SK-N-SH treated with all-trans-retinoic acid at 6 μM for 48 hours (cell line): ENCODE measurements around the gene DHX58.

Source experiments
- ATAC-seq: fragments of 200-7000 bp; cut with Tn5 transposase; 3 replicates; pipeline ENCODE4 v1.9.1; 2020; ENCODE audit warnings: mild to moderate bottlenecking, moderate library complexity
- ARNTL ChIP-seq: fragments of 450-650 bp; formaldehyde crosslinking; IDR thresholded peaks from 2 replicates; pipeline ENCODE4 v1.5.0; 2020; ENCODE audit warnings: low read depth, mild to moderate bottlenecking, moderate library complexity, borderline replicate concordance
- BACH2 ChIP-seq: fragments of 250-450 bp; sonication (Bioruptor Pico); IDR thresholded peaks from 2 replicates; pipeline ENCODE4 v1.9.0; 2021; ENCODE audit warnings: mild to moderate bottlenecking, borderline replicate concordance
- CREB5 ChIP-seq: fragments of 250-450 bp; sonication (Bioruptor Pico); IDR thresholded peaks from 2 replicates; pipeline ENCODE4 v1.5.1; 2020; ENCODE audit warnings: low read depth, mild to moderate bottlenecking, moderate library complexity
- CSDC2 ChIP-seq: fragments of 250-450 bp; sonication (Bioruptor Pico); IDR thresholded peaks from 2 replicates; pipeline ENCODE4 v1.5.0; 2020; ENCODE audit warnings: mild to moderate bottlenecking, moderate library complexity
- ESRRG ChIP-seq: fragments of 250-450 bp; sonication (Bioruptor Pico); IDR thresholded peaks from 2 replicates; pipeline ENCODE4 v1.6.1; 2021; ENCODE audit warnings: mild to moderate bottlenecking
- GLIS3 ChIP-seq: fragments of 250-450 bp; sonication (Bioruptor Pico); IDR thresholded peaks from 2 replicates; pipeline ENCODE4 v1.5.0; 2020; ENCODE audit warnings: mild to moderate bottlenecking, moderate library complexity
- ISL1 ChIP-seq: fragments of 250-450 bp; sonication (Bioruptor Pico); IDR thresholded peaks from 2 replicates; pipeline ENCODE4 v2.1.2; 2022; ENCODE audit warnings: mild to moderate bottlenecking, moderate library complexity
- OSR1 ChIP-seq: fragments of 250-450 bp; sonication (Bioruptor Pico); IDR thresholded peaks from 2 replicates; pipeline ENCODE4 v1.8.0; 2022; ENCODE audit warnings: moderate library complexity, mild to moderate bottlenecking, inconsistent platforms
- POU6F1 ChIP-seq: fragments of 250-450 bp; sonication (Bioruptor Pico); IDR thresholded peaks from 2 replicates; pipeline ENCODE4 v1.8.0; 2021; ENCODE audit warnings: low read depth, mild to moderate bottlenecking, moderate library complexity, borderline replicate concordance
- PPARA ChIP-seq: fragments of 250-450 bp; sonication (Bioruptor Pico); IDR thresholded peaks from 2 replicates; pipeline ENCODE4 v1.5.0; 2020; ENCODE audit warnings: mild to moderate bottlenecking, borderline replicate concordance
- RARB ChIP-seq: fragments of 250-450 bp; sonication (Bioruptor Pico); IDR thresholded peaks from 2 replicates; pipeline ENCODE4 v1.8.0; 2021; ENCODE audit warnings: mild to moderate bottlenecking, moderate library complexity
- SNAI2 ChIP-seq: fragments of 250-450 bp; sonication (Bioruptor Pico); IDR thresholded peaks from 2 replicates; pipeline ENCODE4 v1.5.0; 2020; ENCODE audit warnings: mild to moderate bottlenecking, moderate library complexity
- TCF4 ChIP-seq: fragments of 250-450 bp; sonication (Bioruptor Pico); IDR thresholded peaks from 2 replicates; pipeline ENCODE4 v1.8.0; 2021; ENCODE audit warnings: mild to moderate bottlenecking, moderate library complexity, borderline replicate concordance
- TOX ChIP-seq: fragments of 250-450 bp; sonication (Bioruptor Pico); IDR thresholded peaks from 2 replicates; pipeline ENCODE4 v1.8.0; 2021; ENCODE audit warnings: mild to moderate bottlenecking, moderate library complexity, borderline replicate concordance
- ZC3H10 ChIP-seq: fragments of 250-450 bp; sonication (Bioruptor Pico); IDR thresholded peaks from 2 replicates; pipeline ENCODE4 v1.5.1; 2021; ENCODE audit warnings: mild to moderate bottlenecking, moderate library complexity
- ZFP30 ChIP-seq: fragments of 450-650 bp; formaldehyde crosslinking; IDR thresholded peaks from 2 replicates; pipeline ENCODE4 v1.5.0; 2022; ENCODE audit warnings: mild to moderate bottlenecking, moderate library complexity
- ZNF565 ChIP-seq: fragments of 450-650 bp; formaldehyde crosslinking; conservative IDR thresholded peaks from 2 replicates; pipeline ENCODE4 v1.5.0; 2020; ENCODE audit warnings: low read depth, mild to moderate bottlenecking, moderate library complexity
- ZNF8 ChIP-seq: fragments of 450-650 bp; formaldehyde crosslinking; IDR thresholded peaks from 2 replicates; pipeline ENCODE4 v1.5.0; 2020; ENCODE audit warnings: mild to moderate bottlenecking, moderate library complexity
- TF ChIP-seq, protein P1 (sequence below): fragments of 250-450 bp; sonication (Bioruptor Pico); IDR thresholded peaks from 2 replicates; pipeline ENCODE4 v1.8.0; 2020; ENCODE audit warnings: mild to moderate bottlenecking, moderate library complexity, borderline replicate concordance
- TF ChIP-seq, protein P2 (sequence below): fragments of 250-450 bp; sonication (Bioruptor Pico); IDR thresholded peaks from 2 replicates; pipeline ENCODE4 v1.5.0; 2020; ENCODE audit warnings: mild to moderate bottlenecking, moderate library complexity
- TF ChIP-seq, protein P3 (sequence below): fragments of 250-450 bp; sonication (Bioruptor Pico); IDR thresholded peaks from 2 replicates; pipeline ENCODE4 v1.5.1; 2021; ENCODE audit warnings: mild to moderate bottlenecking, moderate library complexity

DHX58 gene

DNA sequence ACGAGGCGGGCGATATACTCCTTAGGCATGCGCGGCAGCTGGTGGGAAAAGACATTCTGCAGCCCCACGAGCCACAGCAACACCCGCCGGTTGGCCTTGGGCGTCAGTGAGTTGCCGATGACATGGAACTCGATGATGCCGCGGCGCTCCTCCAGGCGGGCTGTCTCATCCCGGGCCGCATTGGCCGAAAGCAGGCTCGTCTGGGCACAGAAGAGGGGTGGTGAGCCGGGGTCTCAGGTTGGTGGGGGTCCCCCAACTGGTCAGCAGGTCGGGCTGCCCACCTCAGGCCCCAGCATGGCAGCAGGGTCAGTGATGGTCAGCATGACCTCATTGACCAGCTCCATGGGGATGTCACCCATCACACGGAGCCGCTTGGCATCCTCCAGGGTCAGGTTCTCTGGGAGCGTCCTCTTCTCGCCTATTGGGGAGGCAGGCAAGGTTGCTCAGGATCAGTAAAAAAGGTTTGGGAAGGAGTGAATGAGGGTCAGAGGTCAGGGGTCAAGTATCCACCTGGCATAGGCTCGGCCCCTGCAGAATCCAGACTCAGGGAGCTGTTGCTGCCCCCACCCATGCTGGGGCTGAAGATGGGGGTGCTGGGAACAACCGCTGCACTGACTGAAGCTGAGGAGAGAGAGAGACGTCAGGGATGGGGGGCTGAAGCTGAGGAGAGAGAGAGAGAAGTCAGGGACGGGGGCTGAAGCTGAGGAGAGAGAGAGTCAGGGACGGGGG, 5.0 kb upstream of the DHX58 start:
- TF ChIP-seq ESRRG (CRISPR knock-in tag) (no peak), ZFP30 (no peak), ARNTL (no peak), CREB5 (CRISPR knock-in tag) (no peak), ZC3H10 (no peak), TCF4 (no peak), RARB (CRISPR knock-in tag) (no peak), POU6F1 (CRISPR knock-in tag) (no peak), OSR1 (no peak), PPARA (CRISPR knock-in tag) (no peak), SNAI2 (CRISPR knock-in tag) (no peak), BACH2 (CRISPR knock-in tag) (no peak), ZNF8 (CRISPR knock-in tag) (no peak), ZNF565 (no peak)
- TF ChIP-seq, protein P1, sequence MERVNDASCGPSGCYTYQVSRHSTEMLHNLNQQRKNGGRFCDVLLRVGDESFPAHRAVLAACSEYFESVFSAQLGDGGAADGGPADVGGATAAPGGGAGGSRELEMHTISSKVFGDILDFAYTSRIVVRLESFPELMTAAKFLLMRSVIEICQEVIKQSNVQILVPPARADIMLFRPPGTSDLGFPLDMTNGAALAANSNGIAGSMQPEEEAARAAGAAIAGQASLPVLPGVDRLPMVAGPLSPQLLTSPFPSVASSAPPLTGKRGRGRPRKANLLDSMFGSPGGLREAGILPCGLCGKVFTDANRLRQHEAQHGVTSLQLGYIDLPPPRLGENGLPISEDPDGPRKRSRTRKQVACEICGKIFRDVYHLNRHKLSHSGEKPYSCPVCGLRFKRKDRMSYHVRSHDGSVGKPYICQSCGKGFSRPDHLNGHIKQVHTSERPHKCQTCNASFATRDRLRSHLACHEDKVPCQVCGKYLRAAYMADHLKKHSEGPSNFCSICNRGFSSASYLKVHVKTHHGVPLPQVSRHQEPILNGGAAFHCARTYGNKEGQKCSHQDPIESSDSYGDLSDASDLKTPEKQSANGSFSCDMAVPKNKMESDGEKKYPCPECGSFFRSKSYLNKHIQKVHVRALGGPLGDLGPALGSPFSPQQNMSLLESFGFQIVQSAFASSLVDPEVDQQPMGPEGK, result no peak
- TF ChIP-seq, protein P2, sequence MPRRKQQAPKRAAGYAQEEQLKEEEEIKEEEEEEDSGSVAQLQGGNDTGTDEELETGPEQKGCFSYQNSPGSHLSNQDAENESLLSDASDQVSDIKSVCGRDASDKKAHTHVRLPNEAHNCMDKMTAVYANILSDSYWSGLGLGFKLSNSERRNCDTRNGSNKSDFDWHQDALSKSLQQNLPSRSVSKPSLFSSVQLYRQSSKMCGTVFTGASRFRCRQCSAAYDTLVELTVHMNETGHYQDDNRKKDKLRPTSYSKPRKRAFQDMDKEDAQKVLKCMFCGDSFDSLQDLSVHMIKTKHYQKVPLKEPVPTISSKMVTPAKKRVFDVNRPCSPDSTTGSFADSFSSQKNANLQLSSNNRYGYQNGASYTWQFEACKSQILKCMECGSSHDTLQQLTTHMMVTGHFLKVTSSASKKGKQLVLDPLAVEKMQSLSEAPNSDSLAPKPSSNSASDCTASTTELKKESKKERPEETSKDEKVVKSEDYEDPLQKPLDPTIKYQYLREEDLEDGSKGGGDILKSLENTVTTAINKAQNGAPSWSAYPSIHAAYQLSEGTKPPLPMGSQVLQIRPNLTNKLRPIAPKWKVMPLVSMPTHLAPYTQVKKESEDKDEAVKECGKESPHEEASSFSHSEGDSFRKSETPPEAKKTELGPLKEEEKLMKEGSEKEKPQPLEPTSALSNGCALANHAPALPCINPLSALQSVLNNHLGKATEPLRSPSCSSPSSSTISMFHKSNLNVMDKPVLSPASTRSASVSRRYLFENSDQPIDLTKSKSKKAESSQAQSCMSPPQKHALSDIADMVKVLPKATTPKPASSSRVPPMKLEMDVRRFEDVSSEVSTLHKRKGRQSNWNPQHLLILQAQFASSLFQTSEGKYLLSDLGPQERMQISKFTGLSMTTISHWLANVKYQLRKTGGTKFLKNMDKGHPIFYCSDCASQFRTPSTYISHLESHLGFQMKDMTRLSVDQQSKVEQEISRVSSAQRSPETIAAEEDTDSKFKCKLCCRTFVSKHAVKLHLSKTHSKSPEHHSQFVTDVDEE (CRISPR knock-in tag), result no peak
- TF ChIP-seq, protein P3, sequence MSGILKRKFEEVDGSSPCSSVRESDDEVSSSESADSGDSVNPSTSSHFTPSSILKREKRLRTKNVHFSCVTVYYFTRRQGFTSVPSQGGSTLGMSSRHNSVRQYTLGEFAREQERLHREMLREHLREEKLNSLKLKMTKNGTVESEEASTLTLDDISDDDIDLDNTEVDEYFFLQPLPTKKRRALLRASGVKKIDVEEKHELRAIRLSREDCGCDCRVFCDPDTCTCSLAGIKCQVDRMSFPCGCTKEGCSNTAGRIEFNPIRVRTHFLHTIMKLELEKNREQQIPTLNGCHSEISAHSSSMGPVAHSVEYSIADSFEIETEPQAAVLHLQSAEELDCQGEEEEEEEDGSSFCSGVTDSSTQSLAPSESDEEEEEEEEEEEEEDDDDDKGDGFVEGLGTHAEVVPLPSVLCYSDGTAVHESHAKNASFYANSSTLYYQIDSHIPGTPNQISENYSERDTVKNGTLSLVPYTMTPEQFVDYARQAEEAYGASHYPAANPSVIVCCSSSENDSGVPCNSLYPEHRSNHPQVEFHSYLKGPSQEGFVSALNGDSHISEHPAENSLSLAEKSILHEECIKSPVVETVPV (CRISPR knock-in tag), result no peak

GRCh38 chr17:42116705-42117396, 4.3 kb upstream of the DHX58 start:
- TF ChIP-seq PPARA (CRISPR knock-in tag) (no peak), CSDC2 (CRISPR knock-in tag) (no peak), BACH2 (CRISPR knock-in tag) (no peak), TOX (CRISPR knock-in tag) (no peak), TCF4 (no peak), GLIS3 (no peak), RARB (CRISPR knock-in tag) (no peak), ARNTL (no peak)
- ATAC-seq, result peak; percentile 63

More for the DNA sequence above, 5.0 kb upstream of the DHX58 start:
- no peak for ATAC-seq

GRCh38 chr17:42114118-42114517, 1.6 kb upstream of the DHX58 start:
- TF ChIP-seq SNAI2 (CRISPR knock-in tag) (no peak), CREB5 (CRISPR knock-in tag) (no peak), RARB (CRISPR knock-in tag) (no peak), ISL1 (CRISPR knock-in tag) (no peak), GLIS3 (no peak)
- ATAC-seq, result no peak
